HepG2 (cell line): ENCODE measurements around the gene C11orf24.

ENCODE experiments used
- ATF1 ChIP-seq: IDR thresholded peaks from 2 replicates; pipeline ENCODE4 v1.6.1; 2016; ENCODE audit warnings: mild to moderate bottlenecking, control low read depth
- HNRNPL ChIP-seq: fragments of 200-400 bp; formaldehyde crosslinking; IDR thresholded peaks from 2 replicates; pipeline ENCODE4 v1.6.1; 2017; ENCODE audit warnings: mild to moderate bottlenecking, low read depth, low read length
- MXI1 ChIP-seq: IDR thresholded peaks from 3 replicates; pipeline ENCODE4 v1.6.1; 2012; ENCODE audit warnings: low read depth, low read length, inconsistent platforms, borderline replicate concordance
- POLR2A ChIP-seq, 2 experiments: IDR thresholded peaks; 2 replicates each; pipeline ENCODE4 v1.6.1; 2011; ENCODE audit warnings: low read depth in 2 of 2, low read length in 2 of 2, mild to moderate bottlenecking in 1 of 2, moderate library complexity in 1 of 2; ENCODE audit not compliant: insufficient read depth in 1 of 2
- SNRNP70 ChIP-seq: fragments of 200-400 bp; formaldehyde crosslinking; IDR thresholded peaks from 2 replicates; pipeline ENCODE4 v1.6.1; 2017; ENCODE audit warnings: mild to moderate bottlenecking, low read depth, low read length, moderate library complexity
- ZBTB7B ChIP-seq: sonication (generic); formaldehyde crosslinking; IDR thresholded peaks from 2 replicates; pipeline ENCODE4 v1.4.0; 2020; ENCODE audit warnings: missing genetic modification reagents
- TF ChIP-seq, protein P1 (sequence below), 2 experiments: IDR thresholded peaks; 2 replicates each; pipeline ENCODE4 v1.6.1; 2011 to 2012; ENCODE audit warnings: low read length in 2 of 2, borderline replicate concordance in 1 of 2, low read depth in 1 of 2, mild to moderate bottlenecking in 1 of 2, moderate library complexity in 1 of 2
- TF ChIP-seq, protein P2 (sequence below): sonication (generic); formaldehyde crosslinking; IDR thresholded peaks from 2 replicates; pipeline ENCODE4 v1.9.0; 2021; ENCODE audit warnings: missing genetic modification reagents, borderline replicate concordance
- TF ChIP-seq, protein P3 (sequence below): conservative IDR thresholded peaks from 2 replicates; pipeline ENCODE4 v1.6.1; 2018; ENCODE audit warnings: missing genetic modification reagents
- TF ChIP-seq, protein P4 (sequence below): sonication (generic); formaldehyde crosslinking; IDR thresholded peaks from 2 replicates; pipeline ENCODE4 v1.8.1; 2022; ENCODE audit warnings: mild to moderate bottlenecking, missing genetic modification reagents

DNA sequence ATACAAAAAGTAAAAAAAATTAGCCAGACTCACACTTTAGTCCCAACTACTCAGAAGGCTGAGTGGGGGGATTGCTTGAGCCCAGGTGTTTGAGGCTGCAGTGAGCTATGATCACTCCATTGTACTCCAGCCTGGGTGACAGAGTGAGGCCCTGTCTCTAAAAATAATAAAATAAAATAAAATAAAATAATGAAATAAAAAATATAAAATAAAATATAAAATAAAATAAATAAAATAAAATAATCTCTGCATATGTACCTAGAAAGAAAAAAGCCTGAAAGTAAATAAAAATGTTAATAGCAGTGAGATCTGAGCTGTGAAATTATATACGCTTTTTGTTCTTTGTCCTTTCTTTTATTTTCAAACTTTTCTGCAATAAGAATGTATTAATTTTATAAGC is 23.5 kb upstream of the C11orf24 start:
- no peak for TF ChIP-seq ZBTB7B (CRISPR knock-in tag)
- TF ChIP-seq, protein P1, sequence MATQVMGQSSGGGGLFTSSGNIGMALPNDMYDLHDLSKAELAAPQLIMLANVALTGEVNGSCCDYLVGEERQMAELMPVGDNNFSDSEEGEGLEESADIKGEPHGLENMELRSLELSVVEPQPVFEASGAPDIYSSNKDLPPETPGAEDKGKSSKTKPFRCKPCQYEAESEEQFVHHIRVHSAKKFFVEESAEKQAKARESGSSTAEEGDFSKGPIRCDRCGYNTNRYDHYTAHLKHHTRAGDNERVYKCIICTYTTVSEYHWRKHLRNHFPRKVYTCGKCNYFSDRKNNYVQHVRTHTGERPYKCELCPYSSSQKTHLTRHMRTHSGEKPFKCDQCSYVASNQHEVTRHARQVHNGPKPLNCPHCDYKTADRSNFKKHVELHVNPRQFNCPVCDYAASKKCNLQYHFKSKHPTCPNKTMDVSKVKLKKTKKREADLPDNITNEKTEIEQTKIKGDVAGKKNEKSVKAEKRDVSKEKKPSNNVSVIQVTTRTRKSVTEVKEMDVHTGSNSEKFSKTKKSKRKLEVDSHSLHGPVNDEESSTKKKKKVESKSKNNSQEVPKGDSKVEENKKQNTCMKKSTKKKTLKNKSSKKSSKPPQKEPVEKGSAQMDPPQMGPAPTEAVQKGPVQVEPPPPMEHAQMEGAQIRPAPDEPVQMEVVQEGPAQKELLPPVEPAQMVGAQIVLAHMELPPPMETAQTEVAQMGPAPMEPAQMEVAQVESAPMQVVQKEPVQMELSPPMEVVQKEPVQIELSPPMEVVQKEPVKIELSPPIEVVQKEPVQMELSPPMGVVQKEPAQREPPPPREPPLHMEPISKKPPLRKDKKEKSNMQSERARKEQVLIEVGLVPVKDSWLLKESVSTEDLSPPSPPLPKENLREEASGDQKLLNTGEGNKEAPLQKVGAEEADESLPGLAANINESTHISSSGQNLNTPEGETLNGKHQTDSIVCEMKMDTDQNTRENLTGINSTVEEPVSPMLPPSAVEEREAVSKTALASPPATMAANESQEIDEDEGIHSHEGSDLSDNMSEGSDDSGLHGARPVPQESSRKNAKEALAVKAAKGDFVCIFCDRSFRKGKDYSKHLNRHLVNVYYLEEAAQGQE (IDR thresholded peaks at IDR 0.05; ENCODE audit: borderline replicate concordance in 1 of 2, low read depth in 1 of 2, low read length in 2 of 2) = no peak
- no peak for TF ChIP-seq SNRNP70
- TF ChIP-seq, protein P2, sequence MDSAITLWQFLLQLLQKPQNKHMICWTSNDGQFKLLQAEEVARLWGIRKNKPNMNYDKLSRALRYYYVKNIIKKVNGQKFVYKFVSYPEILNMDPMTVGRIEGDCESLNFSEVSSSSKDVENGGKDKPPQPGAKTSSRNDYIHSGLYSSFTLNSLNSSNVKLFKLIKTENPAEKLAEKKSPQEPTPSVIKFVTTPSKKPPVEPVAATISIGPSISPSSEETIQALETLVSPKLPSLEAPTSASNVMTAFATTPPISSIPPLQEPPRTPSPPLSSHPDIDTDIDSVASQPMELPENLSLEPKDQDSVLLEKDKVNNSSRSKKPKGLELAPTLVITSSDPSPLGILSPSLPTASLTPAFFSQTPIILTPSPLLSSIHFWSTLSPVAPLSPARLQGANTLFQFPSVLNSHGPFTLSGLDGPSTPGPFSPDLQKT = no peak
- TF ChIP-seq, protein P3, sequence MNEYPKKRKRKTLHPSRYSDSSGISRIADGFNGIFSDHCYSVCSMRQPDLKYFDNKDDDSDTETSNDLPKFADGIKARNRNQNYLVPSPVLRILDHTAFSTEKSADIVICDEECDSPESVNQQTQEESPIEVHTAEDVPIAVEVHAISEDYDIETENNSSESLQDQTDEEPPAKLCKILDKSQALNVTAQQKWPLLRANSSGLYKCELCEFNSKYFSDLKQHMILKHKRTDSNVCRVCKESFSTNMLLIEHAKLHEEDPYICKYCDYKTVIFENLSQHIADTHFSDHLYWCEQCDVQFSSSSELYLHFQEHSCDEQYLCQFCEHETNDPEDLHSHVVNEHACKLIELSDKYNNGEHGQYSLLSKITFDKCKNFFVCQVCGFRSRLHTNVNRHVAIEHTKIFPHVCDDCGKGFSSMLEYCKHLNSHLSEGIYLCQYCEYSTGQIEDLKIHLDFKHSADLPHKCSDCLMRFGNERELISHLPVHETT (CRISPR knock-in tag) = no peak
- TF ChIP-seq POLR2A (IDR thresholded peaks at IDR 0.05; ENCODE audit: insufficient read depth in 1 of 2, low read depth in 2 of 2, low read length in 2 of 2) = no peak
- TF ChIP-seq HNRNPL = no peak
- TF ChIP-seq ATF1 (CRISPR knock-in tag) = no peak
- TF ChIP-seq, protein P4, sequence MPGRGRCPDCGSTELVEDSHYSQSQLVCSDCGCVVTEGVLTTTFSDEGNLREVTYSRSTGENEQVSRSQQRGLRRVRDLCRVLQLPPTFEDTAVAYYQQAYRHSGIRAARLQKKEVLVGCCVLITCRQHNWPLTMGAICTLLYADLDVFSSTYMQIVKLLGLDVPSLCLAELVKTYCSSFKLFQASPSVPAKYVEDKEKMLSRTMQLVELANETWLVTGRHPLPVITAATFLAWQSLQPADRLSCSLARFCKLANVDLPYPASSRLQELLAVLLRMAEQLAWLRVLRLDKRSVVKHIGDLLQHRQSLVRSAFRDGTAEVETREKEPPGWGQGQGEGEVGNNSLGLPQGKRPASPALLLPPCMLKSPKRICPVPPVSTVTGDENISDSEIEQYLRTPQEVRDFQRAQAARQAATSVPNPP (CRISPR knock-in tag) = no peak
- no peak for TF ChIP-seq MXI1
